GM18520 (cell line): ENCODE results near the gene ATN1.

ENCODE experiments used
- ATAC-seq: cut with Tn5 transposase; IDR thresholded peaks from one replicate; pipeline ENCODE4 v1.9.1; 2021; ENCODE audit not compliant: unreplicated experiment

Gene ATN1

GRCh38 chr12:6943722-6944380, 16.1 kb downstream of the ATN1 start, which contains the start of the genes C12orf57 and RNU7-1:
Gene C12orf57, plus strand, starts transcription at chr12:6944022. Its CDS starts 100 bp downstream, at chr12:6944122.
Gene RNU7-1, plus strand, starts transcription at chr12:6943816.
- ATAC-seq, result peak; percentile 25

DNA sequence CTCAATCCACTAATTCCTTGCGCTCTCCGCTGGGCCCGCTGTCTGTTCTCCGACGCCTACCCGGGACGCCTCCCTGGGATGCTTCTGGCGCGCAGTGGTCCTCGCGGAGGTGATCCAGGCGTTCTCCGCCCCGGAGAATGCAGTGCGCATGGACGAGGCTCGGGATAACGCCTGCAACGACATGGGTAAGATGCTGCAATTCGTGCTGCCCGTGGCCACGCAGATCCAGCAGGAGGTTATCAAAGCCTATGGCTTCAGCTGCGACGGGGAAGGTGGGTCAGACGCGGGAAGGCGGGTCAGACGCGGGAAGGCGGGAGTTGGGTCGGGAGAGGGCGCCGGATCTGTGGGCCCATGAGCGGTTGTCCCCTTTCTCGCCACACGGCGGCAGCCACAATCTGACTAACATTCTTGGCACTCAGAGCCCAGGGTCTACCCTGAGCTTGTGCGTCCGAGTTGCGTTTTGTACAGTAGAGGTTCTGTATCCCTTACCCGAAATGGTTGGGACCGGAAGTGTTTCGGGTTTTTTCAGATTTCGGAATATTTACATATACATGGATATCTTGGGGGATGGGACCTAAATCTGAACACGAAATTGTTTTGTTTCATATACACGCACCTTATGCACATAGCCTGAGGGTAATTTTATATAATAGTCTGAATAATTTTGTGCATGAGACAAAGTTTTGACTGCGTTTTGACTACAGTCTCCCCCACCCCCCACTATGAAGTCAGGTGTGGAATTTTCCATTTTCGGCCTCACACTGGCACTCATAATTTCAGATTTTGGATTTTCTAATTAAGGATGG, 16.8 kb downstream of the ATN1 start:
- ATAC-seq, result peak; percentile 28

DNA sequence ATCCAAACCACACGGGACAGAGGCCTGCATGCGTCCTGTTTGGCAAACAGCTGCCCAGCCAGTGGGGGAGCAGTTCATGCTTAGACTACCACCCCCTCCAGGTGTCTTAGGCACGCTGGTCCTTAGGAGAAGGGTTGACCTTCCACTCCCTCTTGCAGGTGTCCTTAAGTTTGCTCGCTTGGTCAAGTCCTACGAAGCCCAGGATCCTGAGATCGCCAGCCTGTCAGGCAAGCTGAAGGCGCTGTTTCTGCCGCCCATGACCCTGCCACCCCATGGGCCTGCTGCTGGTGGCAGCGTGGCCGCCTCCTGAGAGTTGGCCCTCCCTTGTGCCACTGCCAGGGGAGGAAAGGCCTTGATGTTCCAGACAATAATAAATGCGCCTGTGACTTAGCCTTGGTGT, 17.9 kb downstream of the ATN1 start:
- ATAC-seq, result no peak

- no peak for ATAC-seq
Observed at GRCh38 chr12:6946033-6946919, 18.5 kb downstream of the ATN1 start.

GRCh38 chr12:6946920-6947374, 19.2 kb downstream of the ATN1 start:
- ATAC-seq, result no peak

- no peak for ATAC-seq
Observed at GRCh38 chr12:6947615-6948014, 19.9 kb downstream of the ATN1 start.

DNA sequence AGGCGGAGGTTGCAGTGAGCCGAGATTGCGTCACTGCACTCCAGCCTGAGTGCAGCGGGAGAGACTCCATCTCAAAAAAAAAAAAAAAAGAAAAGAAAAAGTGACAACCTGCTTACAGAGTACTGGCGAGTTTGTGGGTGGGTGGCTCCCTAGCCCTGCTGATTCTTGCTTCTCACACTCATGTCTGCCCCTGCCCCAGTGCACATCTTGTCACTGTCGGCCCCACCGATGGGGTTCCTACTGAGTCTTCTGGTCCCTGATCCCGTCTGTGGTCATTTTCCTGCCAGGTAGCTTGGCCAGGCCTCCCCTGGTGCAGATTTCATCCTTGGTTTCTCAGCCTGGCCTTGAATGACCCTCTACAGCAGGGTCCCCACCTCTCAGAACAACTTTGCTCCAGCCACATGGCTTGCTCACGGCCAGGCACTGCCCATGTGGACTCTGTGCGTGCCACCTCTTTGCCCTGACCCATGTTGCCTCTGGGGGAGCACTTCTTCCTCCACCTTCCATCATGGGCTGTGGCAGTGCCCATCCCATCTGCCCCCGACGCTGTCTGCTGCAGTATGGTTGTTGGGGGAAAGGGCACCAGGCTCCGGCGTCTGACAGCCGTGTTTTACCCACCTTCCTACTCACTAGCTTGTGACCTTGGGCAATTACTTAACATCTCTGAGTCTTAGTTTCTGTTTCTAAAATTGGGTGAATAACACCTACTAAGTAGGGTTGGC, 21.3 kb downstream of the ATN1 start:
- no peak for ATAC-seq

- no peak for ATAC-seq
Observed at GRCh38 chr12:6950401-6950801, 22.6 kb downstream of the ATN1 start.

GRCh38 chr12:6950811-6951540, 23.2 kb downstream of the ATN1 start, which contains the start of gene PTPN6:
Gene PTPN6, plus strand, starts transcription at chr12:6951356. Its CDS starts 157 bp downstream, at chr12:6951513.
- no peak for ATAC-seq

GRCh38 chr12:6951551-6952120, 23.9 kb downstream of the ATN1 start:
- no peak for ATAC-seq

DNA sequence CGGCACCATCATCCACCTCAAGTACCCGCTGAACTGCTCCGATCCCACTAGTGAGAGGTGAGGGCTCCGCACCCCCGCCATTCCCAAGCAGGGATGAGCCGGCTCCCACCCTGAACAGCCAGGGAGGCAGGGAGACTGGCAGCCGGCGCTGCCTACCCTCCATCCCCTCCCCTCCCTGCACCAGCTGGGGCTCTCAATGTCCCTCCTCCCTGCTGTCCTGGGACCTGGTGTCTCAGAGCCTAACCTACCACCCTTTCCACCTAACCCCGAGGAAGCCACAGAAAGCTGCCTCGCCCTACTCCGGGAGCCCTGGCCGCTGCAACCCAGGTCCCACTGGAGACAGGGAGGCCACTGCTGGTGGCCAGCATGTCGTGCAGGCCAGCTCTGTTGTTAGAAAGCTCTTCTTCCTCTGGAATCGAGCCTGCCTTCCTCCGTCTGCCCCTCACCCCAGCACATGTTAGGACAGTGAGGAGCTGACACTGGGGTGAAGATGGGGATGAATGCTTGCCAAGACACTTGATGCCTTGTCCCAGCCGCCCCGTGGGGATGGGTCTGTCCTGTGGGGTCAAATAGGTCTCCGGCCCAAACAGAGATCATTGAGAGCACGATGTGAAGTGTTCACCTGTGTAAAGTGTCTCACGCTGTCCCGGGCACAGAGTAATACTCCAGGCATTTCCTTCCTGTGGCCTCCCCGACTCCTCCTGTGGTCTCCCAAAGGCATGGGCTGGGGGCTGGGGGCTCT, 24.5 kb downstream of the ATN1 start:
- no peak for ATAC-seq

- no peak for ATAC-seq
Observed at GRCh38 chr12:6952863-6953441, 25.2 kb downstream of the ATN1 start.

GRCh38 chr12:6953442-6954315, 25.9 kb downstream of the ATN1 start:
- peak; percentile 29 for ATAC-seq

DNA sequence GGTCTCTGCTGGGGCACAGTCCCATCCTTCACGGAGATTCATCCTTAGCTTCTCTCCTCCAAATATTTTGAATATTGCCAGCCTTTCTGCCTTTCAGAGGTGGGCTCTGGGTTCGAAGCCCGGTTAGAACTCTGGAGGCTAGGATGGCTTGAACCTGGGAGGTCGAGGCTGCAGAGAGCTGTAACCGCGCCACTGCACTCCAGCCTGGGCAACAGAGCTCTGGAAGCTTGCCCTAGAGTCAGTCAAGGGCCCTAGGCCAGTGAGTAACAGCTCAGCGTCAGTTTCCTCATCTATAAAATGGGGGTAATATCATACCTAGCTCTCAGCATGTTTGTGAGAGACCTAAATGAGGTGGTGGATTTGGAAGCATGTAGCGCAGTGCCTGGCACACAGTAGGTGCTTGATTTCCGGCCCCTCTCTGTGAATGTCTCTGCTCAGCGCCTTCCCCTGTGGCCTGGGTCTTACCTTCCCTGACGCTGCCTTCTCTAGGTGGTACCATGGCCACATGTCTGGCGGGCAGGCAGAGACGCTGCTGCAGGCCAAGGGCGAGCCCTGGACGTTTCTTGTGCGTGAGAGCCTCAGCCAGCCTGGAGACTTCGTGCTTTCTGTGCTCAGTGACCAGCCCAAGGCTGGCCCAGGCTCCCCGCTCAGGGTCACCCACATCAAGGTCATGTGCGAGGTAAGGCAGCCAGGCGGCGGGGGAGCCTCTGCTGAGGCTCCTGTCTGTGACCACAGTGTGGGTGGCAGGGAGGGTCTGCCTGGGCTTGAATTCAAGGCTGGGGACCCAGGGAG, 26.8 kb downstream of the ATN1 start:
- ATAC-seq, result no peak

DNA sequence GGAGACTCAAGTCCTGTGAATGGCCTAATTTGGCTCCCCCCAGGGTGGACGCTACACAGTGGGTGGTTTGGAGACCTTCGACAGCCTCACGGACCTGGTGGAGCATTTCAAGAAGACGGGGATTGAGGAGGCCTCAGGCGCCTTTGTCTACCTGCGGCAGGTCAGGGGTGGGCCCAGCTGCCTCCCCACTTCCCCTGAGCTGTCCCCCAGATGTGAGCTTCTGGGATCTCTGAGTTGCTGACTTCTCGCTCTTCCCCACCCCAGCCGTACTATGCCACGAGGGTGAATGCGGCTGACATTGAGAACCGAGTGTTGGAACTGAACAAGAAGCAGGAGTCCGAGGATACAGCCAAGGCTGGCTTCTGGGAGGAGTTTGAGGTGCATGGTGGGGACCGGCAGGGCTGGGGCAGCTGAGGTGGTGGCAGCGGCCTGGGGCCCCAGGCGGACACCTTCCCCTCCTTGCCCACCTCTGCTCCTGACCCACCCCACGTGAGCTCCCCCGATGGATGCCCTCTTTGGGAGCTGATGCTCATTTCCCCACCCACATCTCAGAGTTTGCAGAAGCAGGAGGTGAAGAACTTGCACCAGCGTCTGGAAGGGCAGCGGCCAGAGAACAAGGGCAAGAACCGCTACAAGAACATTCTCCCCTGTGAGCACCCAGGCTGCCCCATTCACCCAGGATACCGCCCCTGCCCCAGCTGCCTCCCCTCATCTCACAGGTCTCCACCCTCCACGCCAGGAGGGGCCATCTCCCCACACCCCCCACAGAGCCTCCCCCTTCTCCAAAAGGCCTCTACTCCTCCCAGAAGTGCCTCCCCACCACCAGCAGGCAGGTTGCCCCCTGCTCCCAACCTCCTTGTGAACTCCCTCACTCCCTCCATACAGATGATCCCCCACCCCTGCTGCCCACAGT, 27.6 kb downstream of the ATN1 start:
- ATAC-seq, result no peak
